ENCODE data around the gene LRMDA. TPM values are rescaled to one million over a fixed set of nuclear protein-coding genes. Genes with fewer than 3 reads are reported as not detected.

LRMDA gene
- total and polyA plus RNA-seq, 10 of the 15 experiments (the other 5 are each of a cell fraction or from before 2014, with no cell fraction given), result 0.07 to 0.54 (median 0.29) TPM; not detected in 4

DNA sequence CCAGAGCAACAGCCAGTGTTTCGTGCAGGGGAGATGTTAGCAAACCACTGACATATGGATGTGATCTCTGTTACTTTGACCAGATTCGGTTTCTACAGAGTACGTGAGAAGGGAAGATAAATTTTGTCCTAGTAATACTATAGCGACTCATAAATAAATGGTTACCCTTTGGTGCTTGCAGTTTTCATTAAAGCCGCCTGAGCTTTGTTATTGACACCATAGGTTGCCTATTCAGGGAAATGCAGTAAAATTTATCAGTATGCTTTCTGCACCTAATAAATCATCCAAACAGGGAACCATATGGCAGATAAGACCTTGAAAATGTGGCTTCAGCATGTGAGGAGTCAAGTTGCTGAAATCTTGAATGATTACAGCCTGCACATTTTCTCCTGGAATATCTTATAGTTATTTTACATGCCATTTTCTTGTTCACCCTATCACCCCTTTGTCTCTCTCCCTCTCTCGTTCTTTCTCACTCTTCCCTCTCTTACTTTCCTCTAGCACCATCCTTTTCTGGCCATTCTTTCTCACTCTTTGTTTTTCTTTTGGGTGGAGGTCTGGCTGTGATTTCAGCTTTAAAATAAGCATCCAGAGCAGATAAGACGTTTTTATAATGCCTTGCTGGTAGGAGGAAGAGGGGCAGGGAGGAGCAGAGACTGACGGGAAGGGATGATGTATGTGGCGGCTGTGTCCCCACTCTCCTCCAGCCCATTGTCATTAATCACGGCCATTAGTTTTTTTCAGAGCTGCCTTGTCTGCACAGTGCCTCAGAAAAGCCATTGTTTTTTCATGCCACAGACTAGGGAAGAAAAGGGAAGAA is 182.5 kb downstream of the LRMDA start (continued):
- TF ChIP-seq SMAD1 (IDR thresholded peaks at IDR 0.05; ENCODE audit: low read depth, partially characterized antibody) (no peak), PML (IDR thresholded peaks at IDR 0.05; ENCODE audit: low read length) (no peak), RAD51 (IDR thresholded peaks at IDR 0.05) (no peak)

GRCh38 chr10:75616076-75616475 is 184.7 kb downstream of the LRMDA start:
- Histone ChIP-seq H3K27me3 (replicated peaks in 1 of 2; ENCODE audit: control insufficient read depth in 2 of 2, insufficient read depth in 2 of 2, low read length in 1 of 2) (no peaks in the 10 kb centered on the region), H3K79me2 (ENCODE audit: control insufficient read depth, insufficient read depth, low read length) (no peaks in the 10 kb centered on the region), H3K9ac (ENCODE audit: control insufficient read depth, insufficient read depth, low read length) (no peak overlapping the region), H3K4me3 (no peak overlapping the region), H3K36me3 (ENCODE audit: control insufficient read depth in 2 of 2, insufficient read depth in 2 of 2, low read length in 1 of 2) (no peaks in the 10 kb centered on the region), H3K9me3 (replicated peaks; ENCODE audit: control insufficient read depth, insufficient read depth, low read length) (no peaks in the 10 kb centered on the region), H3K27ac (ENCODE audit: control insufficient read depth, insufficient read depth) (no peak overlapping the region), H3K4me2 (ENCODE audit: control insufficient read depth, insufficient read depth) (no peak overlapping the region), H2AFZ (ENCODE audit: control insufficient read depth, low read depth, low read length) (no peak overlapping the region), H4K20me1 (ENCODE audit: control insufficient read depth, insufficient read depth) (no peaks in the 10 kb centered on the region), H3K4me1 (ENCODE audit: control insufficient read depth, insufficient read depth, low read length) (peaks cover 8% of the 10 kb centered on the region)
- FAIRE-seq, result no peak
- ChIA-PET CTCF (interaction anchor here (1.2 kb wide), 1 partner anchor 10 kb away, joined by 3 read pairs; no protein-coding TSS in a partner anchor), SMC1A (ENCODE audit: uncharacterized antibody, unreplicated experiment) (interaction anchor here (1.2 to 2.1 kb wide), 2 partner anchors 13 to 149 kb away, joined by 3 to 8 read pairs; no protein-coding TSS in a partner anchor), POLR2A (no interaction called here), RAD21 (ENCODE audit: unreplicated experiment) (interaction anchor here (1.4 kb wide), 1 partner anchor 11 kb away, joined by 3 read pairs; no protein-coding TSS in a partner anchor)
- no TSS peak for BruUV-seq (replicated peaks)
- intact Hi-C loops (cut with micrococcal nuclease; ENCODE audit: unreplicated experiment), result no loop called here
- no peak for DNase-seq (ENCODE audit: low read depth, low spot score)
- in situ Hi-C loops (cut with MboI), result no loop called here
- WGBS (ENCODE audit: insufficient coverage, insufficient replicate concordance, low lambda C conversion rate, missing lambda C conversion rate), result 17% methylated on average over 3 of the region's 3 CpGs
- ATAC-seq, result no peak
- TF ChIP-seq WRNIP1 (IDR thresholded peaks at IDR 0.05; ENCODE audit: borderline replicate concordance, low read depth, low read length), result no peak
- no peak for TF ChIP-seq ATF2 (IDR thresholded peaks at IDR 0.05; ENCODE audit: low read length)
- no peak for TF ChIP-seq RCOR1 (conservative IDR thresholded peaks at IDR 0.05; ENCODE audit: low read depth, low read length)
- TF ChIP-seq NFYA (IDR thresholded peaks at IDR 0.05; ENCODE audit: borderline replicate concordance, low read depth, low read length), result no peak
- TF ChIP-seq POLR2A (IDR thresholded peaks at IDR 0.05; ENCODE audit: low read depth, low read length), result no peak
- no peak for TF ChIP-seq CREM (IDR thresholded peaks at IDR 0.05; ENCODE audit: low read depth)
- TF ChIP-seq NR2C2 (IDR thresholded peaks at IDR 0.05; ENCODE audit: borderline replicate concordance, control insufficient read depth, insufficient read length, low read depth), result no peak
- no peak for TF ChIP-seq ZBED1 (IDR thresholded peaks at IDR 0.05; ENCODE audit: borderline replicate concordance)
- TF ChIP-seq, protein P1, sequence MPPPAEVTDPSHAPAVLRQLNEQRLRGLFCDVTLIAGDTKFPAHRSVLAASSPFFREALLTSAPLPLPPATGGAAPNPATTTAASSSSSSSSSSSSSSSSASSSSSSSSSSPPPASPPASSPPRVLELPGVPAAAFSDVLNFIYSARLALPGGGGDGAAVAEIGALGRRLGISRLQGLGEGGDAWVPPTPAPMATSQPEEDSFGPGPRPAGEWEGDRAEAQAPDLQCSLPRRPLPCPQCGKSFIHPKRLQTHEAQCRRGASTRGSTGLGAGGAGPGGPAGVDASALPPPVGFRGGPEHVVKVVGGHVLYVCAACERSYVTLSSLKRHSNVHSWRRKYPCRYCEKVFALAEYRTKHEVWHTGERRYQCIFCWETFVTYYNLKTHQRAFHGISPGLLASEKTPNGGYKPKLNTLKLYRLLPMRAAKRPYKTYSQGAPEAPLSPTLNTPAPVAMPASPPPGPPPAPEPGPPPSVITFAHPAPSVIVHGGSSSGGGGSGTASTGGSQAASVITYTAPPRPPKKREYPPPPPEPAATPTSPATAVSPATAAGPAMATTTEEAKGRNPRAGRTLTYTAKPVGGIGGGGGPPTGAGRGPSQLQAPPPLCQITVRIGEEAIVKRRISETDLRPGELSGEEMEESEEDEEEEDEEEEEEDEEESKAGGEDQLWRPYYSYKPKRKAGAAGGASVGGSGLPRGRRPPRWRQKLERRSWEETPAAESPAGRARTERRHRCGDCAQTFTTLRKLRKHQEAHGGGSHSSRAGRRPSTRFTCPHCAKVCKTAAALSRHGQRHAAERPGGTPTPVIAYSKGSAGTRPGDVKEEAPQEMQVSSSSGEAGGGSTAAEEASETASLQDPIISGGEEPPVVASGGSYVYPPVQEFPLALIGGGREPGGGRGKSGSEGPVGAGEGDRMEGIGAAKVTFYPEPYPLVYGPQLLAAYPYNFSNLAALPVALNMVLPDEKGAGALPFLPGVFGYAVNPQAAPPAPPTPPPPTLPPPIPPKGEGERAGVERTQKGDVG (CRISPR knock-in tag; IDR thresholded peaks at IDR 0.05), result no peak
- TF ChIP-seq, protein P2, sequence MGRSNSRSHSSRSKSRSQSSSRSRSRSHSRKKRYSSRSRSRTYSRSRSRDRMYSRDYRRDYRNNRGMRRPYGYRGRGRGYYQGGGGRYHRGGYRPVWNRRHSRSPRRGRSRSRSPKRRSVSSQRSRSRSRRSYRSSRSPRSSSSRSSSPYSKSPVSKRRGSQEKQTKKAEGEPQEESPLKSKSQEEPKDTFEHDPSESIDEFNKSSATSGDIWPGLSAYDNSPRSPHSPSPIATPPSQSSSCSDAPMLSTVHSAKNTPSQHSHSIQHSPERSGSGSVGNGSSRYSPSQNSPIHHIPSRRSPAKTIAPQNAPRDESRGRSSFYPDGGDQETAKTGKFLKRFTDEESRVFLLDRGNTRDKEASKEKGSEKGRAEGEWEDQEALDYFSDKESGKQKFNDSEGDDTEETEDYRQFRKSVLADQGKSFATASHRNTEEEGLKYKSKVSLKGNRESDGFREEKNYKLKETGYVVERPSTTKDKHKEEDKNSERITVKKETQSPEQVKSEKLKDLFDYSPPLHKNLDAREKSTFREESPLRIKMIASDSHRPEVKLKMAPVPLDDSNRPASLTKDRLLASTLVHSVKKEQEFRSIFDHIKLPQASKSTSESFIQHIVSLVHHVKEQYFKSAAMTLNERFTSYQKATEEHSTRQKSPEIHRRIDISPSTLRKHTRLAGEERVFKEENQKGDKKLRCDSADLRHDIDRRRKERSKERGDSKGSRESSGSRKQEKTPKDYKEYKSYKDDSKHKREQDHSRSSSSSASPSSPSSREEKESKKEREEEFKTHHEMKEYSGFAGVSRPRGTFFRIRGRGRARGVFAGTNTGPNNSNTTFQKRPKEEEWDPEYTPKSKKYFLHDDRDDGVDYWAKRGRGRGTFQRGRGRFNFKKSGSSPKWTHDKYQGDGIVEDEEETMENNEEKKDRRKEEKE (IDR thresholded peaks at IDR 0.05), result no peak
- no peak for TF ChIP-seq SMARCA5 (IDR thresholded peaks at IDR 0.05)
- no peak for TF ChIP-seq CHD4 (IDR thresholded peaks at IDR 0.05)
- TF ChIP-seq SMC3 (IDR thresholded peaks at IDR 0.05; ENCODE audit: borderline replicate concordance, low read length), result no peak
- TF ChIP-seq ZSCAN29 (IDR thresholded peaks at IDR 0.05), result no peak

All from GM12878 (cell line).